NCI-H1417 treated with DMSO at 0.1 percent for 48 hours (cell line): ENCODE data around the gene XXYLT1.
A peak's percentile ranks its signal among the peaks of the same experiment; 100 is the strongest.
"Not testable (repeated sequence)": the region's sequence is repeated elsewhere in the genome, so short reads cannot be mapped to it uniquely, and the experiment has no call there.

Experiments
- DNase-seq: peaks from one replicate; lab custom pipeline; 2025; lab: John Stamatoyannopoulos, UW

Gene XXYLT1, protein sequence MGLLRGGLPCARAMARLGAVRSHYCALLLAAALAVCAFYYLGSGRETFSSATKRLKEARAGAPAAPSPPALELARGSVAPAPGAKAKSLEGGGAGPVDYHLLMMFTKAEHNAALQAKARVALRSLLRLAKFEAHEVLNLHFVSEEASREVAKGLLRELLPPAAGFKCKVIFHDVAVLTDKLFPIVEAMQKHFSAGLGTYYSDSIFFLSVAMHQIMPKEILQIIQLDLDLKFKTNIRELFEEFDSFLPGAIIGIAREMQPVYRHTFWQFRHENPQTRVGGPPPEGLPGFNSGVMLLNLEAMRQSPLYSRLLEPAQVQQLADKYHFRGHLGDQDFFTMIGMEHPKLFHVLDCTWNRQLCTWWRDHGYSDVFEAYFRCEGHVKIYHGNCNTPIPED

GRCh38 chr3:195270817-195271409 lies at the start of gene XXYLT1:
TSS of gene XXYLT1 (minus strand) at chr3:195271159. CDS start at chr3:195271058, 101 bp downstream.
- peak; percentile 63 for DNase-seq

- DNase-seq, result no peak
These were observed 48.1 kb upstream of the XXYLT1 start for GRCh38 chr3:195319060-195319459.

GRCh38 chr3:195312714-195313113 lies 41.8 kb upstream of the XXYLT1 start:
- DNase-seq, result no peak

DNA sequence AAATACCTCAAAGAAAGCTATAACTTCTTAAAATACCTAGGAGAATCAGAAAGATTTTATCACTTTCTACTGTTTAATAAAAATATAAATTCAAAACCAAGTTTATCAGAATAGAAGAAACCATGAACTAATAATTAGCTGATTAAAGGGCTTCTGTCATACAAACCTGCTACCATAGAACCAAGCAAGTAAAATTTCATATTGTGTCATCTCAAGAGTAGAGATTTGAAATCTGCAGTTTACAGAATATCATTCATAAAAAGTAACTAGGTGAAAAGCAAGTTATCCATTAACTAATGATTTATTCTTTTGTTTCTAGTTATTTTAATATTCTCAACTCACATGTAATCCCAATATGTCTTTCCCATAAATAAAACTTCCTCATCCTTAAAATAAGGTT lies 36.8 kb upstream of the XXYLT1 start:
- DNase-seq, result no peak

- no peak for DNase-seq
These were observed 35.4 kb upstream of the XXYLT1 start for GRCh38 chr3:195306369-195306768.

- DNase-seq, result no peak
These were observed 31.5 kb upstream of the XXYLT1 start for GRCh38 chr3:195302431-195302830.

DNA sequence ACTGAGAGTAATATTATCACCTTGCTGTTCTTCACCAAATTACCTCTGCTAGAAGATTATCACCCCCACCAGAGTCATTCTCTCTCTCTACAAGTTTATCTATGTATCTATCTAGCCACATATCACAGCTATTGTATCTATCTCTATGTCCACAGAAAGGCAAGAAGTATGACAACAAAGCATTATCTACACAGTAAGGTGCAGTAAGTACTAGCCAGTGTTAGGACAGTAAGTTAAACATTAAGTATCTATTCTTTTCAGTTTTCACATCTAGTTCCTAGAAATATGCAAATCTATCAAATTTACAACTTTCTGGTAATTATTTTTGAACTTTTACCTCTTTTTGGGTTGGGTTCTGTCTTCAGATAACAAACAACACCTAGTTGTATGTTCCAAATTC lies 26.5 kb upstream of the XXYLT1 start:
- no peak for DNase-seq

DNA sequence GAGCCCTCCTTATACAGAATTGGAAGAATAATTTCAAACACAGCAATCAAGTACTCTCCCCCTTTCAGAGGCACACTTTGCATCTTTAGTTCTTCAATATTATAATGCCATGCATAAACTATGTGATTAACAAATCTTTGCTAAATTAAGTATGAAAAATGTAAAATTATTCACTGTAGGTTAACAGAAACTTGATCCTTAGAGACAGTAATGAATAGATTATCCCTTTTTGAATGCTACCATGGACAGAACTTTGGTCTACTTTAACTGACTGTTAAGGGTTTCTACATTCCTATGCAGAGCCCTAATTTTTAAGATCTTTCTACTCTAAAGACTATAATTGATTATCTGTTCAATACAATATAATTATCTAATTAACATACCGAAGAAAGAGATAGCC lies 25.7 kb upstream of the XXYLT1 start:
- no peak for DNase-seq

GRCh38 chr3:195291121-195291520 lies 20.2 kb upstream of the XXYLT1 start:
- DNase-seq, result no peak

GRCh38 chr3:195290643-195291042 lies 19.7 kb upstream of the XXYLT1 start:
- DNase-seq, result not testable (repeated sequence)

- DNase-seq, result no peak
These were observed 15.3 kb upstream of the XXYLT1 start for GRCh38 chr3:195286115-195286872.

DNA sequence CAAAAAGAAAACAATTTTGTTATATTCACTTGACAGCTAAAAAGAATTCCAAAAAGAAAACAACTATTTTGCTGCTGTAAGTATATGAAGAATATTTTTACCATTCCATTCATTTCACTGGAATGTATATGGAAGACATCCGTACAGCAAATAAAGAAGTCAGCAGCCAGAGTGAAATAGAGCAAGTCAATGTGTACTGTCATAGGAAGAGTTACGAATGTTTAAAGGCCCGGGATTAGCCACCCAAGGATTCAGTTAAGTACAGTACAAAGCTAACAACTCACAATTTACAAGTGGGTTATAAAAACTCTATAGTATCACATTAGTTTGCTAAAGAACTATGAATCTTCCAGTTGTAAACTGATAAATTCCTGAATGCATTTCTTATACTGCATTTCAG lies 14.4 kb upstream of the XXYLT1 start:
- no peak for DNase-seq

GRCh38 chr3:195284842-195285241 lies 13.9 kb upstream of the XXYLT1 start:
- DNase-seq, result no peak

DNA sequence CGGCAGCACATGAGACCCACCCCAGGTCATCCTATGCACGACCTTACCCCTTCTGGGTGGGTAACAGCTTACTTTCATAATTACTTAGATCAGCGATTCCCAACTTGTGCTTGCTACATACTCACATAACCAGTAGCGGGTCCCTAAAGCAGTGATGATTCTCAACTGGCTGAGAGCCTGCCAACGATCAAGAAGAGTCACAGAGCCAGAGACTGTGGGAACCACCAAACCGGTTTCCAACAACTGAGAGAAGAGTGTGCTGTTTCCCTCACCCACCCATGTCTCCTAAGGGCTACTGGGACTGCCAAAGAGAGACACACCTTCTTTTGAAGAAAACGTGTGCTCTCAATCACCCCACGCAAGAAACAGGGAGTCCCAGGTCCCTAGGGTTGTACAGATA lies 12.0 kb upstream of the XXYLT1 start:
- no peak for DNase-seq

DNA sequence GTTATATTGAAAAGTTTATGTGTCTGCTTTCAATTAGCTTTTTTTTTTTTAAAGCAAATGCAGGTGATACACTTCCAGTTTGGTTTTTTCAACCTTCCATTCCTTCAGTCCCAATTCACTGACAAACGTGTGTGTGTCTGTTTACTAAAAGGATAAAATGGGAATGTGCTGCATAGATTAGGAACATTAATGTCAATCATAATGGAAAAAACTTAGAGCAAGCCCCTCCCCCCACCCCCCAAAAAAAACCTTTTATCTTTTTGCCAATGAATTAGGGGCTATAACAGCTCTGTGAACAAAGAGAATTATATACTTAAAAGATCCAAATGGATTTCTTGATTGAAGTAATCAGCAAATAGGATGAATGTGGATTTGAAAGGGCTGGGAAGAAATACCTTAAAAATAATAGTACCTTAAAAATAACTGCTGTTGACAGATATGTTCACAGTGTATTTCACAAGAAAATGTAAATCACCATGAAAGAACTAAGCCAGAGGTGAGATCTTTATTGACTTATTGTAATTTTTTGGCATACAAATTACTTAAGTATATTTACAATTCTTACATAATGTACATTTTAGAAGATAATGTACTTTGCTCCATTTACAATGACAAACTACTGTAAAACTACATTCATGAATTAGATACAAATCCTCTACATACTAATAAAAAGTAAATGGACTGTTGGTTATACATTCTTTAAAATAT lies 3.5 kb upstream of the XXYLT1 start:
- DNase-seq, result no peak

DNA sequence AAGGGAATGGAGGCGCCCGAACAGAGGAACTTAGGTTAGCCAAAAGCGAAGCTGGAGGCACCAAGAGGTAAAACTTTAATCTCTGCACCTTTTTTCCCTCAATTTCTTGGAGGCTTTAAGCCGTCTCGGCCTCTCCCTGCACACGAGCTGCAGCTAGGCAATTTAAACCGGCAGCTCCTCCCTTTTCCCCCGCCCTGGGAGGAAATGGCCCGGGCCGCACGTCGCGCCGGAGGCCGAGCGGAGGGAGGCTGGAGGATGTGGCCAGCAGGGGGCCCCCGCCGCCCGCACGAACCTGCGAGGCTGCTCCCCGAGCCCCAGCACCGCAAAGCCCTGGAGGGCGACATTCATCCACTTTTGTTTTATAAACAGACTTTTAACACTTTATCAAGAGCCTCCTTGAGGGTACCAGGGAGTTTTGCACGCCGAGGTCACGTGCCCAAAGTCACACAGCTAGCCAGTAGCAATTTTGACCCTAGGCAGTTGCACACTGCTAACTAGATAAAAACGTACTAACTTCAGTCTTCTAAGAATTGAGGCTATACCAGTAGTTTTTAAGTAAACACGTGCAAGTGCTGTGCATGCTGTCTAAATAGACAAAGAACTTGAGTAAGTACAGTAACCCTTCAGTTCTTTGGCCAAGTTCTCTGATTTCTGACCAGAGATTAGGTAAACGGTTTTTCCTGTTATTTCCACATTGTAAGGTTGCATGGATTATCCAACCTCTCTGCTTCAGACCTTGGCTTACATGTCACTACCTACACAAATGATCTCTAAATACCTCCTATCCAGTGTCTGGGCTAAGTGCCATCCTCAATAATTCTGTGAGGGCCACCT lies 668 bp upstream of the XXYLT1 start:
- DNase-seq, result peak; percentile 78

DNA sequence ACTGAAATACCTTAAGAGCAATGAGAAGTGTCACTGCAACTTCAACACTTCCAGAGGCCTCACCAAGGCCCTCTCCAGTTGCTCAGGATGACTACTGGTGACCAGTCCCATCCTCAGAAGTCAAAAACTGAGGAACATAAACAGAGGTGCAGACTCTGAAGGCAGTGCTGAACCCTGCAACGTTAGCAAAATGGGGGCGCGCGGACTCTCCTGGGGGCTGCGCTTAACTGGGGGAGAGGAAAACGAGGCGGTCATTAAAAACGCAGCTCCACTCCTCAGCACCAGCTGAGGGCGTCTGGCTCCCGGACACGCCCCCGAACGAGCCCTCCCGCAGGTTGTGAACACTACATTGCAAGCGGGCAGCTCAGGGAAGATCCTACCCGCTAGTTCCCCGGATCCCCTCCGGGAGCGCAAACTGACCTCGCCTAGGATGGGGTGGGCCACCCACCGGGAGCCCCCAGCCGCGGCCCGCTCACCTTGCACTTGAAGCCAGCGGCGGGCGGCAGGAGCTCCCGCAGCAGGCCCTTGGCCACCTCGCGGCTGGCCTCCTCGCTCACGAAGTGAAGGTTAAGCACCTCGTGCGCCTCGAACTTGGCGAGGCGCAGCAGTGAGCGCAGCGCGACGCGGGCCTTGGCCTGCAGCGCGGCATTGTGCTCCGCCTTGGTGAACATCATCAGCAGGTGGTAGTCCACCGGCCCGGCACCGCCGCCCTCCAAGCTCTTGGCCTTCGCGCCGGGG lies 711 bp downstream of the XXYLT1 start:
- peak; percentile 18 for DNase-seq

GRCh38 chr3:195269375-195270078 lies 1.4 kb downstream of the XXYLT1 start:
- DNase-seq, result no peak

- DNase-seq, result no peak
These were observed 2.2 kb downstream of the XXYLT1 start for GRCh38 chr3:195268576-195269309.
